ENCODE data around the gene UBE2O.

The UBE2O gene

DNA sequence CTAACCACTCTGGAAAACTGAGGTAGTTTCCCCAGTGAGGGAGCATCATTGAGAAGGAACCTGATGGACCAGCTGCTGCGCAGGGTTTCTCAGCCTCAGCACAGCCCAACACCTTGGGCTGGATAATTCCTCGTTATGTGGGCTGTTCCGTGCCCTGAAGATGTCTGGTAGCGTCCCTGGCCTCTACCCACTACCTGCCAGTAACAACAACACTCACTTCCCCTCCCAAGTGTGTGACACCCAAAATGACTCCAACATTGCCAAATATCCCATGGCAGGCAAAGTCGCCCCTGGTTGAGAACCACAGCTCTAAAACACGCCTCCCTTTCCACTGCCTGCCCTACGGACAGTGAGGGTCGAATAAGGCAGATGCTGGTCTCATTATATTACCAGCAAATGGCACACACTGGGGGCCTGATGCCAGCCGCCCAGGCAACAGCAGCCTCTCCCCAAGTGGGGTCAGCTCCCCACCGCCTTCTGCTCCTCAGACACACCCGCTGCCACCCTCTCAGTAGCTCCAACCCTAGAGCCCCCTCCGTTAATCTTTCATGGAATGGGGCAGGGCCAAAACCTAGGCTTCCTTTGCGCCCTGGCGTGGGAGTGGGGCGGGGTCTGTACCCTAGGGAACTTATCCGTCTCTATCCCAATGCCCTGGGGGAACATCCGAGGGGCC is 47.3 kb upstream of the UBE2O start:
- ATAC-seq, result no peak
- TF ChIP-seq ZNF565 (CRISPR knock-in tag; conservative IDR thresholded peaks at IDR 0.05; ENCODE audit: low read depth), result no peak
- TF ChIP-seq, protein P1, sequence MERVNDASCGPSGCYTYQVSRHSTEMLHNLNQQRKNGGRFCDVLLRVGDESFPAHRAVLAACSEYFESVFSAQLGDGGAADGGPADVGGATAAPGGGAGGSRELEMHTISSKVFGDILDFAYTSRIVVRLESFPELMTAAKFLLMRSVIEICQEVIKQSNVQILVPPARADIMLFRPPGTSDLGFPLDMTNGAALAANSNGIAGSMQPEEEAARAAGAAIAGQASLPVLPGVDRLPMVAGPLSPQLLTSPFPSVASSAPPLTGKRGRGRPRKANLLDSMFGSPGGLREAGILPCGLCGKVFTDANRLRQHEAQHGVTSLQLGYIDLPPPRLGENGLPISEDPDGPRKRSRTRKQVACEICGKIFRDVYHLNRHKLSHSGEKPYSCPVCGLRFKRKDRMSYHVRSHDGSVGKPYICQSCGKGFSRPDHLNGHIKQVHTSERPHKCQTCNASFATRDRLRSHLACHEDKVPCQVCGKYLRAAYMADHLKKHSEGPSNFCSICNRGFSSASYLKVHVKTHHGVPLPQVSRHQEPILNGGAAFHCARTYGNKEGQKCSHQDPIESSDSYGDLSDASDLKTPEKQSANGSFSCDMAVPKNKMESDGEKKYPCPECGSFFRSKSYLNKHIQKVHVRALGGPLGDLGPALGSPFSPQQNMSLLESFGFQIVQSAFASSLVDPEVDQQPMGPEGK (CRISPR knock-in tag; IDR thresholded peaks at IDR 0.05; ENCODE audit: borderline replicate concordance), result no peak
- TF ChIP-seq ARNTL (CRISPR knock-in tag; IDR thresholded peaks at IDR 0.05; ENCODE audit: borderline replicate concordance, low read depth), result no peak
- no peak for TF ChIP-seq BACH2 (CRISPR knock-in tag; IDR thresholded peaks at IDR 0.05; ENCODE audit: borderline replicate concordance)
- no peak for TF ChIP-seq SNAI2 (CRISPR knock-in tag; IDR thresholded peaks at IDR 0.05)
- no peak for TF ChIP-seq ISL1 (CRISPR knock-in tag; IDR thresholded peaks at IDR 0.05)
- TF ChIP-seq ZC3H10 (CRISPR knock-in tag; IDR thresholded peaks at IDR 0.05), result no peak
- TF ChIP-seq GLIS3 (CRISPR knock-in tag; IDR thresholded peaks at IDR 0.05), result no peak
- no peak for TF ChIP-seq ESRRG (CRISPR knock-in tag; IDR thresholded peaks at IDR 0.05)
- TF ChIP-seq, protein P2, sequence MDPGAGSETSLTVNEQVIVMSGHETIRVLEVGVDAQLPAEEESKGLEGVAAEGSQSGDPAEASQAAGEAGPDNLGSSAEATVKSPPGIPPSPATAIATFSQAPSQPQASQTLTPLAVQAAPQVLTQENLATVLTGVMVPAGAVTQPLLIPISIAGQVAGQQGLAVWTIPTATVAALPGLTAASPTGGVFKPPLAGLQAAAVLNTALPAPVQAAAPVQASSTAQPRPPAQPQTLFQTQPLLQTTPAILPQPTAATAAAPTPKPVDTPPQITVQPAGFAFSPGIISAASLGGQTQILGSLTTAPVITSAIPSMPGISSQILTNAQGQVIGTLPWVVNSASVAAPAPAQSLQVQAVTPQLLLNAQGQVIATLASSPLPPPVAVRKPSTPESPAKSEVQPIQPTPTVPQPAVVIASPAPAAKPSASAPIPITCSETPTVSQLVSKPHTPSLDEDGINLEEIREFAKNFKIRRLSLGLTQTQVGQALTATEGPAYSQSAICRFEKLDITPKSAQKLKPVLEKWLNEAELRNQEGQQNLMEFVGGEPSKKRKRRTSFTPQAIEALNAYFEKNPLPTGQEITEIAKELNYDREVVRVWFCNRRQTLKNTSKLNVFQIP (CRISPR knock-in tag; IDR thresholded peaks at IDR 0.05; ENCODE audit: borderline replicate concordance, low read depth), result no peak

DNA sequence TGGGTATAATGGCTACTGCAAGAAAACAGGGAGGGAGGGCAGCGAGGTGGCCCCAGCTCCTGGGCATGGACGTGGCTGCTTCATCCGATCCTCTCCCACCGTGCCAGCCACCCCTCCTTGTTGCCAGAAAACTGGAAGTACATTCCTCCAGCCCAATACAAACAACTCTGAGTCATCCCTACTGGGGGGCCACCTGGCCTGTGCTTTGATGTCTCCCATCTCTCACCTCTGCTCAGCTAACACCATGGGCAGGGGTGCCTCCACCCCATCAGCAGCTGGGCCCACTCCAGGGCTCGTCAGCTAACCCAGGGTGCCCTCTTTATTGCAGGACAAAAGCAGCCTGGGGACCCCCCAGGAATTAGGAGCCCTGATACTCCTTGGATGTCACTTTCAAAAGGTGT is 46.3 kb upstream of the UBE2O start:
- TF ChIP-seq, protein P3, sequence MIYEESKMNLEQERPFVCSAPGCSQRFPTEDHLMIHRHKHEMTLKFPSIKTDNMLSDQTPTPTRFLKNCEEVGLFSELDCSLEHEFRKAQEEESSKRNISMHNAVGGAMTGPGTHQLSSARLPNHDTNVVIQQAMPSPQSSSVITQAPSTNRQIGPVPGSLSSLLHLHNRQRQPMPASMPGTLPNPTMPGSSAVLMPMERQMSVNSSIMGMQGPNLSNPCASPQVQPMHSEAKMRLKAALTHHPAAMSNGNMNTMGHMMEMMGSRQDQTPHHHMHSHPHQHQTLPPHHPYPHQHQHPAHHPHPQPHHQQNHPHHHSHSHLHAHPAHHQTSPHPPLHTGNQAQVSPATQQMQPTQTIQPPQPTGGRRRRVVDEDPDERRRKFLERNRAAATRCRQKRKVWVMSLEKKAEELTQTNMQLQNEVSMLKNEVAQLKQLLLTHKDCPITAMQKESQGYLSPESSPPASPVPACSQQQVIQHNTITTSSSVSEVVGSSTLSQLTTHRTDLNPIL (CRISPR knock-in tag; IDR thresholded peaks at IDR 0.05; ENCODE audit: low read depth), result no peak
- TF ChIP-seq, protein P1 (CRISPR knock-in tag; IDR thresholded peaks at IDR 0.05; ENCODE audit: borderline replicate concordance), result peak; percentile 42; the same call in 1 of the 2 replicates
- no peak for ATAC-seq

DNA sequence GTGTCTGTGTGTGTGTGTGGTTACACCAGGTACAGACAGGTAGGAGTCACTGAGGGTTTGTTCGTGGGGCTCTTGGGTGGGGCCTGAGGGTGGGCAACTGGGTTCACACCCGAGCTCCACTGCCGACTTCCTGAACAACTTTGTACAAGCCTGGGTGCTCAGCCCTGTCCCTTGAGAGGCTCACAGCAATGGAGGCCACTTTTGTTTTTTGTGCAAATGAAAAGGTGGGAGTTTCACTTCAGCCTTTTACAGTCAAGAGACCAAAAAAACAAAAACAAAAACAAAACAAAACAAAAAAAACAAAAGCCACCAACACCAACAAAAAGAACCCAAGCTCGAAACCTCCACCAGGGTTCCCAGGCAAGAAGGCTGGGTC is 45.9 kb upstream of the UBE2O start:
- TF ChIP-seq, protein P2 (CRISPR knock-in tag; IDR thresholded peaks at IDR 0.05; ENCODE audit: borderline replicate concordance, low read depth), result no peak
- no peak for TF ChIP-seq ZNF8 (CRISPR knock-in tag; IDR thresholded peaks at IDR 0.05)
- TF ChIP-seq, protein P1 (CRISPR knock-in tag; IDR thresholded peaks at IDR 0.05; ENCODE audit: borderline replicate concordance), result no peak
- TF ChIP-seq ISL1 (CRISPR knock-in tag; IDR thresholded peaks at IDR 0.05), result no peak
- no peak for TF ChIP-seq TOX (CRISPR knock-in tag; IDR thresholded peaks at IDR 0.05; ENCODE audit: borderline replicate concordance)
- TF ChIP-seq ZNF70 (CRISPR knock-in tag; IDR thresholded peaks at IDR 0.05), result no peak
- no peak for TF ChIP-seq SNAI2 (CRISPR knock-in tag; IDR thresholded peaks at IDR 0.05)
- no peak for TF ChIP-seq ZFP30 (CRISPR knock-in tag; IDR thresholded peaks at IDR 0.05)
- TF ChIP-seq, protein P4, sequence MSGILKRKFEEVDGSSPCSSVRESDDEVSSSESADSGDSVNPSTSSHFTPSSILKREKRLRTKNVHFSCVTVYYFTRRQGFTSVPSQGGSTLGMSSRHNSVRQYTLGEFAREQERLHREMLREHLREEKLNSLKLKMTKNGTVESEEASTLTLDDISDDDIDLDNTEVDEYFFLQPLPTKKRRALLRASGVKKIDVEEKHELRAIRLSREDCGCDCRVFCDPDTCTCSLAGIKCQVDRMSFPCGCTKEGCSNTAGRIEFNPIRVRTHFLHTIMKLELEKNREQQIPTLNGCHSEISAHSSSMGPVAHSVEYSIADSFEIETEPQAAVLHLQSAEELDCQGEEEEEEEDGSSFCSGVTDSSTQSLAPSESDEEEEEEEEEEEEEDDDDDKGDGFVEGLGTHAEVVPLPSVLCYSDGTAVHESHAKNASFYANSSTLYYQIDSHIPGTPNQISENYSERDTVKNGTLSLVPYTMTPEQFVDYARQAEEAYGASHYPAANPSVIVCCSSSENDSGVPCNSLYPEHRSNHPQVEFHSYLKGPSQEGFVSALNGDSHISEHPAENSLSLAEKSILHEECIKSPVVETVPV (CRISPR knock-in tag; IDR thresholded peaks at IDR 0.05), result no peak
- TF ChIP-seq OSR1 (CRISPR knock-in tag; IDR thresholded peaks at IDR 0.05), result no peak
- ATAC-seq, result no peak
